ENCODE results near the gene NAT14. TPM values are rescaled to one million over a fixed set of nuclear protein-coding genes. Genes with fewer than 3 reads are reported as not detected.

The NAT14 gene
- polyA plus RNA-seq, 1 donor from 2014 or later = 129 TPM

GRCh38 chr19:55516878-55517620 lies 32.1 kb downstream of the NAT14 start (continued):
- TF ChIP-seq SMC3 (conservative IDR thresholded peaks at IDR 0.05; ENCODE audit: poor library complexity) = peak; percentile 98

GRCh38 chr19:55519451-55520311 lies 34.7 kb downstream of the NAT14 start:
- Histone ChIP-seq H4K20me1 (ENCODE audit: insufficient read depth) (no peaks in the 10 kb centered on the region), H3K9ac (ENCODE audit: low read length) (no peak overlapping the region), H3K9me3 (ENCODE audit: low read length) (no peaks in the 10 kb centered on the region), H3F3A (ENCODE audit: insufficient read depth, low read length, poor library complexity, severe bottlenecking) (no peaks in the 10 kb centered on the region), H3K79me2 (replicated peaks; ENCODE audit: insufficient read depth, low read length) (no peaks in the 10 kb centered on the region), H3K4me2 (ENCODE audit: low read length) (no peak overlapping the region), H3K27me3 (ENCODE audit: insufficient read depth, low read depth, low read length) (no peaks in the 10 kb centered on the region), H3K36me3 (ENCODE audit: insufficient read depth, low read length) (no peaks in the 10 kb centered on the region), H2AFZ (ENCODE audit: low read depth, low read length) (no peak overlapping the region), H3K9me2 (ENCODE audit: insufficient read depth, low read length) (no peaks in the 10 kb centered on the region), H3K27ac (ENCODE audit: low read length) (no peak overlapping the region), H3K4me3 (ENCODE audit: low read length) (no peak overlapping the region)
- TF ChIP-seq CTCF (IDR thresholded peaks at IDR 0.05; ENCODE audit: poor library complexity, severe bottlenecking) (no peak), TAF1 (IDR thresholded peaks at IDR 0.05; ENCODE audit: low read depth) (no peak), EP300 (conservative IDR thresholded peaks at IDR 0.05; ENCODE audit: poor library complexity, severe bottlenecking) (no peak), EZH2 (IDR thresholded peaks at IDR 0.05; ENCODE audit: borderline replicate concordance, insufficient read depth, low read length, poor library complexity, severe bottlenecking) (no peak), RAD21 (conservative IDR thresholded peaks at IDR 0.05) (no peak)

- Histone ChIP-seq H3K4me2 (ENCODE audit: low read length) (no peak overlapping the region), H3K4me3 (ENCODE audit: low read length) (no peak overlapping the region), H4K20me1 (ENCODE audit: insufficient read depth) (no peaks in the 10 kb centered on the region), H3F3A (ENCODE audit: insufficient read depth, low read length, poor library complexity, severe bottlenecking) (no peaks in the 10 kb centered on the region), H3K9me2 (ENCODE audit: insufficient read depth, low read length) (no peaks in the 10 kb centered on the region), H3K27me3 (ENCODE audit: insufficient read depth, low read depth, low read length) (no peaks in the 10 kb centered on the region), H3K79me2 (replicated peaks; ENCODE audit: insufficient read depth, low read length) (no peaks in the 10 kb centered on the region), H3K27ac (ENCODE audit: low read length) (no peak overlapping the region), H3K9me3 (ENCODE audit: low read length) (no peaks in the 10 kb centered on the region), H2AFZ (ENCODE audit: low read depth, low read length) (no peak overlapping the region), H3K9ac (ENCODE audit: low read length) (no peak overlapping the region), H3K36me3 (ENCODE audit: insufficient read depth, low read length) (no peaks in the 10 kb centered on the region)
- no peak for TF ChIP-seq RAD21 (conservative IDR thresholded peaks at IDR 0.05)
- no peak for TF ChIP-seq REST (IDR thresholded peaks at IDR 0.05; ENCODE audit: borderline replicate concordance)
- TF ChIP-seq CTCF (IDR thresholded peaks at IDR 0.05; ENCODE audit: poor library complexity, severe bottlenecking) = no peak
- no peak for TF ChIP-seq TAF1 (IDR thresholded peaks at IDR 0.05; ENCODE audit: low read depth)
- no peak for TF ChIP-seq EZH2 (IDR thresholded peaks at IDR 0.05; ENCODE audit: borderline replicate concordance, insufficient read depth, low read length, poor library complexity, severe bottlenecking)
- TF ChIP-seq EP300 (conservative IDR thresholded peaks at IDR 0.05; ENCODE audit: poor library complexity, severe bottlenecking) = no peak
- TF ChIP-seq MXI1 (conservative IDR thresholded peaks at IDR 0.05; ENCODE audit: poor library complexity, severe bottlenecking) = no peak
- TF ChIP-seq POLR2AphosphoS5 (IDR thresholded peaks at IDR 0.05) = no peak
- no peak for TF ChIP-seq SMC3 (conservative IDR thresholded peaks at IDR 0.05; ENCODE audit: poor library complexity)
These were observed 35.8 kb downstream of the NAT14 start for GRCh38 chr19:55520691-55521292.

Data from neural cell (in vitro differentiated cells).